Naive thymus-derived CD4-positive, alpha-beta T cell (primary cell): ENCODE measurements around the gene CGB2. TPM values are rescaled to one million over a fixed set of nuclear protein-coding genes. Genes with fewer than 3 reads are reported as not detected.

ENCODE experiments used
- ATAC-seq: fragments of 150-1000 bp; cut with Tn5 transposase; 2 replicates; pipeline ENCODE4 v1.10.0; 2021; ENCODE audit warnings: mild to moderate bottlenecking, moderate library complexity
- CTCF ChIA-PET: fragments of 350-600 bp; sonication (Branson Sonifier 250); formaldehyde crosslinking; loops from one replicate; lab custom pipeline; 2021; ENCODE audit warnings: antibody characterized with exemption; lab: Charles Lee
- POLR2A ChIA-PET: fragments of 350-600 bp; sonication (Branson Sonifier 250); formaldehyde crosslinking; loops from one replicate; lab custom pipeline; 2021; ENCODE audit warnings: antibody characterized with exemption, inconsistent platforms; lab: Charles Lee
- DNase-seq, 9 donors: peaks; one replicate each; pipeline versions ENCODE4 v3.0.0 to v3.0.0-alpha.2; 2020 to 2022; ENCODE audit warnings: mixed read lengths in 1 of 9
- H3K27ac ChIP-seq: one replicate; pipeline ENCODE4 v1.7.0; 2013; ENCODE audit warnings: mild to moderate bottlenecking, low read depth, low read length, moderate library complexity
- H3K27me3 ChIP-seq, 2 donors: one replicate each; pipeline ENCODE4 v1.7.0; 2013; ENCODE audit warnings: low read length in 2 of 2, mild to moderate bottlenecking in 2 of 2, moderate library complexity in 2 of 2; ENCODE audit not compliant: control insufficient read depth in 2 of 2, insufficient read depth in 2 of 2
- H3K36me3 ChIP-seq, 3 experiments: 1 replicate in 2 of 3; 2 replicates in 1 of 3; pipeline ENCODE4 v1.7.0; 2013; ENCODE audit warnings: low read length in 3 of 3, mild to moderate bottlenecking in 3 of 3, moderate library complexity in 1 of 3; ENCODE audit not compliant: insufficient read depth in 3 of 3, control insufficient read depth in 2 of 3
- H3K4me1 ChIP-seq, 2 donors: one replicate each; pipeline ENCODE4 v1.7.0; 2013; ENCODE audit warnings: low read length in 2 of 2, mild to moderate bottlenecking in 2 of 2, moderate library complexity in 1 of 2; ENCODE audit not compliant: control insufficient read depth in 2 of 2, insufficient read depth in 2 of 2
- H3K4me3 ChIP-seq: 2 replicates; pipeline ENCODE4 v1.7.0; 2013; ENCODE audit warnings: mild to moderate bottlenecking, low read length
- H3K9me3 ChIP-seq, 3 experiments: 1 replicate in 2 of 3; 2 replicates in 1 of 3; pipeline ENCODE4 v1.7.0; 2013; ENCODE audit warnings: low read length in 3 of 3; ENCODE audit not compliant: control insufficient read depth in 2 of 3
- H3K27ac Mint-ChIP-seq, 9 donors: one replicate each; pipeline ENCODE4 v1.8.0; 2020 to 2022; ENCODE audit warnings: mixed read lengths in 9 of 9, mild to moderate bottlenecking in 8 of 9, moderate library complexity in 5 of 9, inconsistent platforms in 2 of 9
- H3K27me3 Mint-ChIP-seq, 5 donors: one replicate each; pipeline ENCODE4 v1.8.0; 2021 to 2022; ENCODE audit warnings: mixed read lengths in 5 of 5, mild to moderate bottlenecking in 1 of 5
- H3K36me3 Mint-ChIP-seq, 5 donors: one replicate each; pipeline ENCODE4 v1.8.0; 2020 to 2022; ENCODE audit warnings: mixed read lengths in 5 of 5, mild to moderate bottlenecking in 3 of 5, inconsistent platforms in 1 of 5
- H3K4me1 Mint-ChIP-seq, 7 donors: one replicate each; pipeline ENCODE4 v1.8.0; 2020 to 2022; ENCODE audit warnings: mixed read lengths in 7 of 7, mild to moderate bottlenecking in 3 of 7, inconsistent platforms in 1 of 7
- H3K4me3 Mint-ChIP-seq, 10 donors: one replicate each; pipeline ENCODE4 v1.8.0; 2020 to 2022; ENCODE audit warnings: mild to moderate bottlenecking in 10 of 10, mixed read lengths in 10 of 10, moderate library complexity in 6 of 10, inconsistent platforms in 2 of 10
- H3K9me3 Mint-ChIP-seq, 11 donors: one replicate each; pipeline ENCODE4 v1.8.0; 2020 to 2022; ENCODE audit warnings: mixed read lengths in 11 of 11, mild to moderate bottlenecking in 4 of 11, inconsistent platforms in 1 of 11, moderate library complexity in 1 of 11
- intact Hi-C, 2 donors: fragments of 100-400 bp; cut with micrococcal nuclease; formaldehyde crosslinking; loops; one replicate each; pipeline ENCODE4 v1.15.1; 2023
- polyA plus RNA-seq, 2 donors: library from polyadenylated mRNA; unstranded; fragments of 300-500 nt; fragmentation: Illumina TruSeq; gene quantifications; one replicate each; pipeline ENCODE4 v1.2.3, GENCODE V29; 2021
- total RNA-seq, 6 experiments: library from RNA in 5 of 6; stranded (reverse) in 5 of 6; gene quantifications; 1 replicate in 5 of 6; 2 replicates in 1 of 6; pipeline ENCODE4 v1.2.3 and lab custom pipeline; 2021 to 2026

The CGB2 gene
- total and polyA plus RNA-seq, 7 experiments from 2014 or later, result not detected

GRCh38 chr19:48988860-48989259 is 42.8 kb upstream of the CGB2 start:
- Histone ChIP-seq H3K27me3 (no peaks in the 10 kb centered on the region), H3K9me3 (no peaks in the 10 kb centered on the region), H3K27ac (no peak overlapping the region), H3K4me3 (no peak overlapping the region), H3K4me1 (peaks cover 11 to 12% of the 10 kb centered on the region in 2 donors), H3K36me3 (peaks cover 0 to 26% (median 2%) of the 10 kb centered on the region in 3 experiments)
- Mint-ChIP-seq H3K27ac (no peak overlapping the region), H3K4me3 (no peak overlapping the region), H3K4me1 (peaks cover 22 to 34% (median 29%) of the 10 kb centered on the region in 7 donors), H3K9me3 (peaks cover 0 to 2% (median 0%) of the 10 kb centered on the region in 11 donors), H3K36me3 (peaks cover 0 to 25% (median 9%) of the 10 kb centered on the region in 5 donors), H3K27me3 (no peaks in the 10 kb centered on the region)
- intact Hi-C loops, result no loop called here
- ATAC-seq, result no peak
- DNase-seq, result no peak
- ChIA-PET CTCF (interaction anchor here (1.0 kb wide), 1 partner anchor 29 kb away, joined by 4 read pairs; no protein-coding TSS in a partner anchor), POLR2A (no interaction called here)

DNA sequence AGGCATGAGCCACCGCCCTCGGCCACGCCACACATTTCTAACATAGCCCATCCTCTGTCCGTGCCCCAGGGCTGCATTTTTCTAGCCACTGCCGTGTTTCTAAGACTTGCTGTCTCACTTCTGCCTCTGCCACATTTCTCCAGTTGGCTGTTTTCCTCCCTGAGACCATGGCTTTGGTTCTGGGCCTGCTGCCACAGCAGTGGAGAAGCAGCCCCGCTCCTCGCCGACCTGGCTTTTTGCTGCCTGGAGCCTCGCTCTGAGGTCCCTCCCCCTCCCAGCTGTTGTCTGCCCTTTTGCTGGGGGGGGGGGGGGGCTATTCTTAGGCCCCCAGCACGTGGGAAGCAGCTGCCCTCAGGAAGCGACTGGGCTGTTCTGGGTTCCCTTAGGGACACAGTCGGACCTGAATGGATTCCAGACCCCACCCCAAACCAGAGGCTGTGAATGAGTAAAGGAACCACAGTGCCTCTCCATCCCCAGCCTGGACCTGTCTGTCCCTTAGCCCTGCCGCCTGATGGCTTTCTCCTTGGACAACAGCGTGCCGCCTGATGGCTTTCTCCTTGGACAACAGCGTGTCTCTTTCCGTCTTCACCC is 41.9 kb upstream of the CGB2 start:
- POLR2A ChIA-PET, result no interaction called here
- H3K9me3 Mint-ChIP-seq, result peaks cover 0 to 2% (median 0%) of the 10 kb centered on the region in 11 donors
- H3K4me3 Mint-ChIP-seq, result peak overlapping the region in 2 of 10 donors; percentile 4 to 46
- Histone ChIP-seq H3K27ac (no peak overlapping the region), H3K9me3 (no peaks in the 10 kb centered on the region), H3K36me3 (peaks cover 0 to 26% (median 2%) of the 10 kb centered on the region in 3 experiments), H3K4me3 (no peak overlapping the region), H3K27me3 (no peaks in the 10 kb centered on the region), H3K4me1 (peaks cover 20 to 21% of the 10 kb centered on the region in 2 donors)
- H3K27ac Mint-ChIP-seq, result peak overlapping the region in 2 of 9 donors; percentile 67 to 70
- DNase-seq (no peak), ATAC-seq (no peak)
- H3K4me1 Mint-ChIP-seq, result peaks cover 30 to 44% (median 34%) of the 10 kb centered on the region in 7 donors
- no peaks in the 10 kb centered on the region for H3K27me3 Mint-ChIP-seq
- intact Hi-C loops, result loop anchor here (5.0 to 10.0 kb wide), 8 partner anchors 65 to 1523 kb away; partner anchors contain the start of genes ALDH16A1 (in 2 of the 2), PIH1D1 (in 2 of the 2), ASPDH (in 1 of the 2) and CGB7 (in 1 of the 2)
- CTCF ChIA-PET, result interaction anchor here (0.6 kb wide), 1 partner anchor 202 kb away, joined by 3 read pairs; no protein-coding TSS in a partner anchor
- H3K36me3 Mint-ChIP-seq, result peaks cover 0 to 25% (median 9%) of the 10 kb centered on the region in 5 donors

GRCh38 chr19:48990400-48990799 is 41.3 kb upstream of the CGB2 start:
- H3K27ac ChIP-seq, result no peak overlapping the region
- H3K27me3 ChIP-seq, result no peaks in the 10 kb centered on the region
- H3K4me3 ChIP-seq, result no peak overlapping the region
- intact Hi-C loops, result loop anchor here (5.0 to 10.0 kb wide), 8 partner anchors 64 to 1522 kb away; partner anchors contain the start of genes ALDH16A1 (in 2 of the 2), PIH1D1 (in 2 of the 2), ASPDH (in 1 of the 2) and CGB7 (in 1 of the 2)
- peak overlapping the region in 4 of 9 donors; percentile 59 to 86 (median 68) for H3K27ac Mint-ChIP-seq
- ATAC-seq (no peak), DNase-seq (no peak)
- ChIA-PET POLR2A (interaction anchor here (0.6 to 4.2 kb wide), 2 partner anchors 10 to 25 kb away, joined by 5 to 58 read pairs; partner anchors contain the start of gene FTL), CTCF (interaction anchor here (0.6 kb wide), 1 partner anchor 202 kb away, joined by 3 read pairs; no protein-coding TSS in a partner anchor)
- no peaks in the 10 kb centered on the region for H3K27me3 Mint-ChIP-seq
- peaks cover 36 to 50% (median 39%) of the 10 kb centered on the region in 7 donors for H3K4me1 Mint-ChIP-seq
- peaks cover 0 to 2% (median 0%) of the 10 kb centered on the region in 11 donors for H3K9me3 Mint-ChIP-seq
- no peaks in the 10 kb centered on the region for H3K9me3 ChIP-seq
- H3K4me3 Mint-ChIP-seq, result peak overlapping the region in 3 of 10 donors; percentile 4 to 46 (median 15)
- peaks cover 0 to 19% (median 0%) of the 10 kb centered on the region in 3 experiments for H3K36me3 ChIP-seq
- H3K36me3 Mint-ChIP-seq, result peaks cover 0 to 22% (median 9%) of the 10 kb centered on the region in 5 donors
- peaks cover 23 to 24% of the 10 kb centered on the region in 2 donors for H3K4me1 ChIP-seq

DNA sequence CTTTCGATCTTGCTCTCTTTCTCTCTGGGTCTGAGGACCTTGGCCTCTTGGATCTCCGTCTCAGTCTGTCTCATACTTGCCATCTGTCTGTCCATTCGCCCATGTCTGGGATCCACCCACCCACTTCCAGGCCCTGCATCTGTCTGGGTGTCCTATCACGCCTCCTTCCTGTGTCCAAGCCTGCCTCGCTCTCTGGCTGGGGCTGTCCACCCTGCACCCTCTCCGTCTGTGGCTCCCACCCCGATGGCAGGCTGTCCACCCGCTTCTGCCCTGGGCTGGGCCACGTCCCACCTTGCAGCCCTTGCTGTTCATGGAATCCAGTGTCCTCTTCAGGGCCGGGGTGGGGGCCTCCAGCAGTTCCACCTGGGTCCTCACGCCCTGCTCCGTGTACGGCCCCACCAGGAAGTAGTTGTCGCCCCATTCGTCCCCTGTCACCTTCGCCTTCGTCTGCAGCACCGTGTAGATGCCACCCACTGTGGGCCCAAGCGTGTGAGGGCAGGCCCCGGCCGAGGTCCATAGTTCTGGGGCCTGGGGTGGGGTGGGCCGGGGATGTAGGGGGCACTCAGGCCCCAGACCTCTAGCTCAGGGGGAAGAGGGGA is 40.6 kb upstream of the CGB2 start:
- Histone ChIP-seq H3K4me1 (peaks cover 23 to 24% of the 10 kb centered on the region in 2 donors), H3K9me3 (no peaks in the 10 kb centered on the region), H3K4me3 (no peak overlapping the region), H3K36me3 (peaks cover 0 to 13% (median 0%) of the 10 kb centered on the region in 3 experiments), H3K27ac (no peak overlapping the region), H3K27me3 (no peaks in the 10 kb centered on the region)
- ChIA-PET CTCF (no interaction called here), POLR2A (interaction anchor here (0.6 to 4.2 kb wide), 5 partner anchors 9 to 90 kb away, joined by 4 to 58 read pairs (median 5); partner anchors contain the start of gene FTL)
- peak overlapping the region in 3 of 10 donors; percentile 15 to 43 (median 27) for H3K4me3 Mint-ChIP-seq
- peak overlapping the region in 3 of 9 donors; percentile 49 to 86 (median 59) for H3K27ac Mint-ChIP-seq
- ATAC-seq (no peak), DNase-seq (no peak)
- intact Hi-C loops, result loop anchor here (5.0 to 10.0 kb wide), 8 partner anchors 64 to 1521 kb away; partner anchors contain the start of genes ALDH16A1 (in 2 of the 2), PIH1D1 (in 2 of the 2), ASPDH (in 1 of the 2) and CGB7 (in 1 of the 2)
- H3K27me3 Mint-ChIP-seq, result no peaks in the 10 kb centered on the region
- H3K9me3 Mint-ChIP-seq, result peaks cover 0 to 2% (median 0%) of the 10 kb centered on the region in 11 donors
- H3K4me1 Mint-ChIP-seq, result peaks cover 37 to 51% (median 40%) of the 10 kb centered on the region in 7 donors
- H3K36me3 Mint-ChIP-seq, result peaks cover 0 to 22% (median 9%) of the 10 kb centered on the region in 5 donors

GRCh38 chr19:48991873-48992580 is 39.7 kb upstream of the CGB2 start:
- Histone ChIP-seq H3K4me3 (peak overlapping the region; percentile 70), H3K27ac (peak overlapping the region; percentile 80), H3K4me1 (peaks cover 23 to 24% of the 10 kb centered on the region in 2 donors), H3K36me3 (peaks cover 0 to 13% (median 0%) of the 10 kb centered on the region in 3 experiments), H3K27me3 (no peaks in the 10 kb centered on the region), H3K9me3 (no peaks in the 10 kb centered on the region)
- DNase-seq (no peak), ATAC-seq (no peak)
- Mint-ChIP-seq H3K4me1 (peaks cover 39 to 57% (median 42%) of the 10 kb centered on the region in 7 donors), H3K4me3 (peak overlapping the region; percentile 95 to 100 (median 96)), H3K27me3 (no peaks in the 10 kb centered on the region), H3K9me3 (peaks cover 0 to 2% (median 0%) of the 10 kb centered on the region in 11 donors), H3K36me3 (peaks cover 0 to 22% (median 9%) of the 10 kb centered on the region in 5 donors), H3K27ac (peak overlapping the region; percentile 87 to 99 (median 96))
- ChIA-PET CTCF (interaction anchor here (0.5 to 2.1 kb wide), 7 partner anchors 18 to 204 kb away, joined by 3 to 10 read pairs (median 4); no protein-coding TSS in a partner anchor), POLR2A (interaction anchor here (0.8 to 4.2 kb wide), 6 partner anchors 10 to 672 kb away, joined by 4 to 58 read pairs (median 4); partner anchors contain the start of gene FTL)
- intact Hi-C loops, result loop anchor here (2.0 to 10.0 kb wide), 13 partner anchors 27 to 1520 kb away; partner anchors contain the start of genes ALDH16A1 (in 2 of the 2), PIH1D1 (in 2 of the 2), ASPDH (in 1 of the 2) and BAX (in 1 of the 2)
